Measurements from ENCODE around the gene HOXD3.
A peak's percentile ranks its signal among the peaks of the same experiment; 100 is the strongest.

HOXD3 gene

DNA sequence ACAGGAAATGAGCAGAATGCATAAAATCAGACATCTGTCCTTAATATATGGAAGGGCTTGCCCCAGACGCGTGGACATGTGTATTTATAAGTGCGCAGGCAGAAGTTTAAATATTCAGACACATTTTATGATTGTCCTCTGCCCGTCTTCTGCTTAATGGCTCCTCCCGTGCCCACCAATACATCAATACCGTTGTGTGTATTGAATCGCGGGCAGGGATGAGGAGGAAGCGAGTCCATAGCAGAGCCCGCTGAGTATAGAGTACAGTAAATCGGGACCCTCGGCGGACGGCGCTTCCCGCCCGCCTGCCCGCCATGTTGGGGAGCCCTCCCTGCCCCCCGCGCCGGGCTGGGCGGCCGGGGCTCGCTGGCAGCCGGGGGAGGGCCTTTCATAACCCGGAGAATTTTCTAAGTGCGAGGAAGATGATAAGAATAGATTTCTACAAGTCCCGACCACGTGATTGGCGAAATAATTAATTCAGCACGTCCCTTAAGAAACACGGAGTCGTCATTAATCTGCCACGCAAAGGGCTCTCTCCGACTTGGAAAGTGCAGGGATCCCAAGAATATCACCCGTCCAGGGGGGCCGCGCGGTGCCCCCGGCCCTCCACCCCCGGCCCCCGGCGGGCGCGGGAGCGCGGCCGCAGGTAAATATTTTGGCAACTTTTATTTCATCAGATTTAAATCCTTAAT lies at the start of gene HOXD3:
HOXD3 (plus strand) TSS at position 501 of the 692 bp plus-strand sequence. CDS start 11,808 bp downstream, outside the sequence.
- in situ Hi-C loops (cut with HindIII; ENCODE audit: low sequenced_read_pairs): no loop called here
- TF ChIP-seq, protein P1, sequence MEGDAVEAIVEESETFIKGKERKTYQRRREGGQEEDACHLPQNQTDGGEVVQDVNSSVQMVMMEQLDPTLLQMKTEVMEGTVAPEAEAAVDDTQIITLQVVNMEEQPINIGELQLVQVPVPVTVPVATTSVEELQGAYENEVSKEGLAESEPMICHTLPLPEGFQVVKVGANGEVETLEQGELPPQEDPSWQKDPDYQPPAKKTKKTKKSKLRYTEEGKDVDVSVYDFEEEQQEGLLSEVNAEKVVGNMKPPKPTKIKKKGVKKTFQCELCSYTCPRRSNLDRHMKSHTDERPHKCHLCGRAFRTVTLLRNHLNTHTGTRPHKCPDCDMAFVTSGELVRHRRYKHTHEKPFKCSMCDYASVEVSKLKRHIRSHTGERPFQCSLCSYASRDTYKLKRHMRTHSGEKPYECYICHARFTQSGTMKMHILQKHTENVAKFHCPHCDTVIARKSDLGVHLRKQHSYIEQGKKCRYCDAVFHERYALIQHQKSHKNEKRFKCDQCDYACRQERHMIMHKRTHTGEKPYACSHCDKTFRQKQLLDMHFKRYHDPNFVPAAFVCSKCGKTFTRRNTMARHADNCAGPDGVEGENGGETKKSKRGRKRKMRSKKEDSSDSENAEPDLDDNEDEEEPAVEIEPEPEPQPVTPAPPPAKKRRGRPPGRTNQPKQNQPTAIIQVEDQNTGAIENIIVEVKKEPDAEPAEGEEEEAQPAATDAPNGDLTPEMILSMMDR (IDR thresholded peaks at IDR 0.05; ENCODE audit: low read depth, low read length, missing control alignments): no peak
- H3K4me3 ChIP-seq (ENCODE audit: low read depth, low read length): peak within 1 kb of the TSS; percentile 31
- DNase-seq (ENCODE audit: low read depth): no peak

DNA sequence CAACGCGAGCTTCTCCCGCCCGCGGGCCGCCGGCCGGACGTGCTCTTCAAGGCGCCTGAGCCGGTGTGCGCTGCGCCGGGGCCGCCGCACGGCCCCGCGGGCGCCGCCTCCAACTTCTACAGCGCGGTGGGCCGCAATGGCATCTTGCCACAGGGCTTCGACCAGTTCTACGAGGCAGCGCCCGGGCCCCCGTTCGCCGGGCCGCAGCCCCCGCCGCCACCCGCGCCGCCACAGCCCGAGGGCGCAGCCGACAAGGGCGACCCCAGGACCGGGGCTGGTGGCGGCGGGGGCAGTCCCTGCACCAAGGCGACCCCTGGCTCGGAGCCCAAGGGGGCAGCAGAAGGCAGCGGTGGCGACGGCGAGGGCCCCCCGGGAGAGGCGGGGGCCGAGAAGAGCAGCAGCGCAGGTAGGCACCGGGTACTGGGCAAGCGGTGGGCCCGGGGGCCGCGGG lies 49.4 kb upstream of the HOXD3 start:
- no peak overlapping the region for H3K4me3 ChIP-seq (ENCODE audit: low read depth, low read length)
- no peak for DNase-seq (ENCODE audit: low read depth)
- in situ Hi-C loops (cut with HindIII; ENCODE audit: low sequenced_read_pairs): loop anchor here (25.0 kb wide), 1 partner anchor 1030 kb away; no protein-coding TSS in a partner anchor
- TF ChIP-seq, protein P1 (IDR thresholded peaks at IDR 0.05; ENCODE audit: low read depth, low read length, missing control alignments): no peak

DNA sequence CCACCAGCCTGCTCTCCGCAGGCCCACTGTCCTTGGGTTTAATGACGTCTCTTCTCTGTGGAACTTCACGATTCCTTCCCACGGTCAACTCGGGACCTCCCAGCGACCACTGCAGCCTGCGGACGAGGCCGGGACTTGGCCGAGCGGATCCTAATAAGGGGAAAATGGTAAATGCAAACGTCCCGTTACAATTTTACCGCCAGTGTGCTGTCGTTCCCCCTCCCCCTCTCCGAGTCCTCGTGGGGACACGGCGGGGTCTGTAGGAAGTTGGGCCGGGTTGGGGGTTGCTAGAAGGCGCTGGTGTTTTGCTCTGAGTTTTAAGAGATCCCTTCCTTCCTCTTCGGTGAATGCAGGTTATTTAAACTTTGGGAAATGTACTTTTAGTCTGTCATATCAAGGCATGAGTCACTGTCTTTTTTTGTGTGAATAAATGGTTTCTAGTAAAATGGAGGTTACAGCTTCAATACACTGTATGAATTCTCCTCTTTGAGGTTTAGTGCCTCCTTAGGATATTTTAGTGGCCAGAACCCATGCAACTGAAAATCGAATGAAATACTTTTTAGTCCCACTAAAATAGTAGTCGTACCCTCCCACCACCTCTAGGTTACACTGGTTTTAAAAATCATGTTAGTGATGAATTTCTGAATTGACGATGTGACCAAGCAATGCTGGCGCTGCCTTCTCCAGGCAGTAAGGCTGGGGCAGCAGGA lies 47.8 kb upstream of the HOXD3 start:
- TF ChIP-seq, protein P1 (IDR thresholded peaks at IDR 0.05; ENCODE audit: low read depth, low read length, missing control alignments): no peak
- in situ Hi-C loops (cut with HindIII; ENCODE audit: low sequenced_read_pairs): loop anchor here (25.0 kb wide), 1 partner anchor 1028 kb away; no protein-coding TSS in a partner anchor
- DNase-seq (ENCODE audit: low read depth): no peak
- H3K4me3 ChIP-seq (ENCODE audit: low read depth, low read length): no peak overlapping the region

DNA sequence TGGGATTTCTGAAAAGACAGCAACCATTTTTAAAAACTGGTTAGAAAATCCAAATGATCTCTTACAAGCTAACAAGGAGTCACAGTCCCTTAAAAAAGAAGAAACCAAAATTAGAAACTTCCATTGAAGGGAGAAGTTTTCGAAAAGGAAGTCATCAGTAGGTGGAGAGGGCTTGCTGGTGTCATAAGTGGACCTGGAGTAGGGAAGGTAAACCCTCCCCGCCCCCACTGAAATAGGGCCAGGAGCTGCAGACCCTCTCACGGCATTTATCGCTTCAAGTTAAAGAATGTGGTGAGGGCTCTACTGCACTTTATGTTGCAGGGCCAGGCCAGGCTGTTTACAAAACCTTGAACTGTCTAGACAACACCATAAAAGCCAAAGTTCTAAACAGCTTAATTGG lies 47.2 kb upstream of the HOXD3 start:
- H3K4me3 ChIP-seq (ENCODE audit: low read depth, low read length): no peak overlapping the region
- DNase-seq (ENCODE audit: low read depth): no peak
- TF ChIP-seq, protein P1 (IDR thresholded peaks at IDR 0.05; ENCODE audit: low read depth, low read length, missing control alignments): no peak
- in situ Hi-C loops (cut with HindIII; ENCODE audit: low sequenced_read_pairs): loop anchor here (25.0 kb wide), 1 partner anchor 1027 kb away; no protein-coding TSS in a partner anchor

DNA sequence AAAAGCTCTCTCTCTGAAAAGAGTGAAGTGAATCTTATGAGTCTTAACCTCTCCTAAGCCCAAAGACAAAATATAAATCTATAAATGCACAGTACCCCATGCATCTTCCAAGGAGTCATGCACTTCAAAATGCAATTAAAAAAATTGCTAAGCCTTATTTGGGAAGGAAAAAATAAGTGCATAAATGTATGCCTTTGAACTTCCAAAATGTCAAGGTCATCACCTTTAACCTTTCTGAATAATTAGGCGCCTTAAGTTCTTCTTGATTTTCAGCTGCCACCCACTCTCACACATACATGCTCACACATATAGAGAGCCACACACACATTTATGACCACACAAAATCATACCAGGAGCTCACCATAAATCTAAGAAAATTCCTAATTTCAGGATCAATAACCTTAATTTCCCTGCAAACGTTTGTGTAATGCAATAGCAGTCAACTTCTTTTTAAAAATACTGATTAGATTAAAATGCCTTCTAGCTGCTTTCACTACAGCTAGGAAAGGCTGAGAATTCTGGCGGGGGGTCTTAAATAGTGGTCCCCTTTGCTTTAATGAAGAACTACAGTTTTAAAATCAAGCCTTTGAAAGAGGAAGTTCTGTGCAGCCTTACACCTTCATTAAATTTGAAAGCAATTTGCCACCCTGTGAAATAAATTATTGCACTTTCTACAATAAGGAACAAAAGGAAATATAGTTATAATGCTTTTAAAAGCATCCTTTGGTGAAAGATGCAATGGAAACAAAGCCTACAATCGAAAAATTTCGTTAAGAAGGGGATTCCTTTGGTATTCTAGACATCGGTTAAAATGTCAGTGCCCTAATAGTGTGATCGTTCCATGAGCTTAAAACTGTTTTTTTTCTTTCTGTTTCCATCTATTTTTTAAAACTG lies 46.4 kb upstream of the HOXD3 start:
- no peak for DNase-seq (ENCODE audit: low read depth)
- in situ Hi-C loops (cut with HindIII; ENCODE audit: low sequenced_read_pairs): loop anchor here (25.0 kb wide), 1 partner anchor 1027 kb away; no protein-coding TSS in a partner anchor
- no peak overlapping the region for H3K4me3 ChIP-seq (ENCODE audit: low read depth, low read length)
- TF ChIP-seq, protein P1 (IDR thresholded peaks at IDR 0.05; ENCODE audit: low read depth, low read length, missing control alignments): no peak

DNA sequence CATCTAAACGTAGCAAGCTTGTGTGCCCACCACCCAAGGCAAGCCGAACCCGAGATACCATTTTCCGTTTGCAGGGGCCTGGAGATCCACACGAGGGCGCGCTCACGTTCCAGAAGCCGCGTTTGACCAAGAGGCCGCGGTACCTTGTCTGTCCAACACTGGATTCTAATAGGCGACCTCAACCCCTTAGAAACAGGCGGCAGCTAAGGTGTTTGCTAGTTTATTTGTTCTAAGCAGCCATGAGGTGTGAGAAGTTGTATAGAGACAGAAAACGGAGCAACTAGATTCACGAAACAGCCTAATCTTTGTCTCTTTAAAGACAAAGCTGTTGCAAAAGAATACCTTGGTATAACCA lies 45.8 kb upstream of the HOXD3 start:
- DNase-seq (ENCODE audit: low read depth): no peak
- H3K4me3 ChIP-seq (ENCODE audit: low read depth, low read length): no peak overlapping the region
- TF ChIP-seq, protein P1 (IDR thresholded peaks at IDR 0.05; ENCODE audit: low read depth, low read length, missing control alignments): peak; percentile 66
- in situ Hi-C loops (cut with HindIII; ENCODE audit: low sequenced_read_pairs): loop anchor here (25.0 kb wide), 1 partner anchor 1026 kb away; no protein-coding TSS in a partner anchor

Data from astrocyte of the cerebellum (primary cell).